ENCODE data around the gene CCER1. TPM values are rescaled to one million over a fixed set of nuclear protein-coding genes. Genes with fewer than 3 reads are reported as not detected.
A peak's percentile ranks its signal among the peaks of the same experiment; 100 is the strongest.

Gene CCER1
- polyA plus RNA-seq, 3 donors from 2014 or later: not detected

- Mint-ChIP-seq H3K27ac (no peak overlapping the region), H3K9me3 (no peaks in the 10 kb centered on the region), H3K36me3 (no peaks in the 10 kb centered on the region), H3K4me1 (no peaks in the 10 kb centered on the region), H3K4me3 (no peak overlapping the region), H3K27me3 (ENCODE audit: low read depth in 3 of 3) (peaks cover 0 to under 1% (median 0%) of the 10 kb centered on the region in 3 donors)
- no peak for DNase-seq
These were observed 24.0 kb upstream of the CCER1 start for GRCh38 chr12:90979019-90979418.

GRCh38 chr12:90978117-90978770, 23.3 kb upstream of the CCER1 start:
- DNase-seq: no peak
- H3K9me3 Mint-ChIP-seq: no peaks in the 10 kb centered on the region
- no peak overlapping the region for H3K4me3 Mint-ChIP-seq
- H3K36me3 Mint-ChIP-seq: no peaks in the 10 kb centered on the region
- H3K27ac Mint-ChIP-seq: no peak overlapping the region
- no peaks in the 10 kb centered on the region for H3K4me1 Mint-ChIP-seq
- no peaks in the 10 kb centered on the region for H3K27me3 Mint-ChIP-seq (ENCODE audit: low read depth in 3 of 3)

GRCh38 chr12:90977224-90977623, 22.2 kb upstream of the CCER1 start:
- Mint-ChIP-seq H3K27me3 (ENCODE audit: low read depth in 3 of 3) (no peaks in the 10 kb centered on the region), H3K4me1 (no peaks in the 10 kb centered on the region), H3K9me3 (no peaks in the 10 kb centered on the region), H3K4me3 (no peak overlapping the region), H3K36me3 (no peaks in the 10 kb centered on the region), H3K27ac (no peak overlapping the region)
- no peak for DNase-seq

- Mint-ChIP-seq H3K4me1 (no peaks in the 10 kb centered on the region), H3K4me3 (no peak overlapping the region), H3K27me3 (ENCODE audit: low read depth in 3 of 3) (peaks cover 0 to 6% (median 2%) of the 10 kb centered on the region in 3 donors), H3K27ac (no peak overlapping the region), H3K9me3 (no peaks in the 10 kb centered on the region), H3K36me3 (no peaks in the 10 kb centered on the region)
- DNase-seq: no peak
These were observed 19.3 kb upstream of the CCER1 start for GRCh38 chr12:90974286-90974685.

GRCh38 chr12:90972226-90972625, 17.2 kb upstream of the CCER1 start:
- DNase-seq: no peak
- H3K36me3 Mint-ChIP-seq: no peaks in the 10 kb centered on the region
- H3K27me3 Mint-ChIP-seq (ENCODE audit: low read depth in 3 of 3): peaks cover 0 to 8% (median 2%) of the 10 kb centered on the region in 3 donors
- H3K27ac Mint-ChIP-seq: no peak overlapping the region
- no peaks in the 10 kb centered on the region for H3K9me3 Mint-ChIP-seq
- H3K4me1 Mint-ChIP-seq: no peaks in the 10 kb centered on the region
- no peak overlapping the region for H3K4me3 Mint-ChIP-seq

- Mint-ChIP-seq H3K4me3 (no peak overlapping the region), H3K27me3 (ENCODE audit: low read depth in 3 of 3) (peaks cover 0 to 8% (median 2%) of the 10 kb centered on the region in 3 donors), H3K36me3 (no peaks in the 10 kb centered on the region), H3K9me3 (no peaks in the 10 kb centered on the region), H3K27ac (no peak overlapping the region), H3K4me1 (no peaks in the 10 kb centered on the region)
- no peak for DNase-seq
These were observed 15.9 kb upstream of the CCER1 start for GRCh38 chr12:90970911-90971310.

GRCh38 chr12:90970471-90970870, 15.5 kb upstream of the CCER1 start:
- DNase-seq: no peak
- H3K27me3 Mint-ChIP-seq (ENCODE audit: low read depth in 3 of 3): peaks cover 0 to 8% (median 2%) of the 10 kb centered on the region in 3 donors
- no peaks in the 10 kb centered on the region for H3K4me1 Mint-ChIP-seq
- no peaks in the 10 kb centered on the region for H3K9me3 Mint-ChIP-seq
- no peaks in the 10 kb centered on the region for H3K36me3 Mint-ChIP-seq
- no peak overlapping the region for H3K27ac Mint-ChIP-seq
- H3K4me3 Mint-ChIP-seq: no peak overlapping the region

- peaks cover 0 to 8% (median 2%) of the 10 kb centered on the region in 3 donors for H3K27me3 Mint-ChIP-seq (ENCODE audit: low read depth in 3 of 3)
- H3K9me3 Mint-ChIP-seq: no peaks in the 10 kb centered on the region
- no peaks in the 10 kb centered on the region for H3K36me3 Mint-ChIP-seq
- no peak for DNase-seq
- no peak overlapping the region for H3K4me3 Mint-ChIP-seq
- no peak overlapping the region for H3K27ac Mint-ChIP-seq
- H3K4me1 Mint-ChIP-seq: no peaks in the 10 kb centered on the region
These were observed 14.9 kb upstream of the CCER1 start for GRCh38 chr12:90969851-90970250.

- H3K9me3 Mint-ChIP-seq: no peaks in the 10 kb centered on the region
- no peak overlapping the region for H3K27ac Mint-ChIP-seq
- H3K36me3 Mint-ChIP-seq: no peaks in the 10 kb centered on the region
- no peaks in the 10 kb centered on the region for H3K4me1 Mint-ChIP-seq
- no peak overlapping the region for H3K4me3 Mint-ChIP-seq
- no peak for DNase-seq
- peaks cover 0 to 8% (median 5%) of the 10 kb centered on the region in 3 donors for H3K27me3 Mint-ChIP-seq (ENCODE audit: low read depth in 3 of 3)
These were observed 14.4 kb upstream of the CCER1 start for GRCh38 chr12:90969346-90969745.

- Mint-ChIP-seq H3K4me1 (no peaks in the 10 kb centered on the region), H3K9me3 (no peaks in the 10 kb centered on the region), H3K27ac (no peak overlapping the region), H3K27me3 (ENCODE audit: low read depth in 3 of 3) (peaks cover 0 to 8% (median 5%) of the 10 kb centered on the region in 3 donors), H3K4me3 (no peak overlapping the region), H3K36me3 (no peaks in the 10 kb centered on the region)
- DNase-seq: no peak
These were observed 10.2 kb upstream of the CCER1 start for GRCh38 chr12:90965204-90965603.

- Mint-ChIP-seq H3K4me3 (no peak overlapping the region), H3K4me1 (no peaks in the 10 kb centered on the region), H3K27ac (no peak overlapping the region), H3K9me3 (no peaks in the 10 kb centered on the region), H3K36me3 (no peaks in the 10 kb centered on the region), H3K27me3 (ENCODE audit: low read depth in 3 of 3) (peaks cover 0 to 4% (median 3%) of the 10 kb centered on the region in 3 donors)
- DNase-seq: no peak
These were observed 9.6 kb upstream of the CCER1 start for GRCh38 chr12:90964616-90965015.

- Mint-ChIP-seq H3K27ac (no peak overlapping the region), H3K4me3 (no peak overlapping the region), H3K36me3 (no peaks in the 10 kb centered on the region), H3K27me3 (ENCODE audit: low read depth in 3 of 3) (peaks cover 0 to 3% (median 2%) of the 10 kb centered on the region in 3 donors), H3K9me3 (no peaks in the 10 kb centered on the region), H3K4me1 (no peaks in the 10 kb centered on the region)
- no peak for DNase-seq
These were observed 9.0 kb upstream of the CCER1 start for GRCh38 chr12:90963946-90964345.

- no peaks in the 10 kb centered on the region for H3K9me3 Mint-ChIP-seq
- no peak overlapping the region for H3K27ac Mint-ChIP-seq
- no peak for DNase-seq
- H3K4me1 Mint-ChIP-seq: no peaks in the 10 kb centered on the region
- H3K4me3 Mint-ChIP-seq: no peak overlapping the region
- peaks cover 0 to 3% (median 0%) of the 10 kb centered on the region in 3 donors for H3K27me3 Mint-ChIP-seq (ENCODE audit: low read depth in 3 of 3)
- no peaks in the 10 kb centered on the region for H3K36me3 Mint-ChIP-seq
These were observed 6.2 kb upstream of the CCER1 start for GRCh38 chr12:90961154-90961553.

- H3K27ac Mint-ChIP-seq: no peak overlapping the region
- H3K9me3 Mint-ChIP-seq: no peaks in the 10 kb centered on the region
- peak in 2 of 3 donors; percentile 19 to 23 for DNase-seq
- no peaks in the 10 kb centered on the region for H3K4me1 Mint-ChIP-seq
- no peaks in the 10 kb centered on the region for H3K36me3 Mint-ChIP-seq
- H3K4me3 Mint-ChIP-seq: no peak overlapping the region
- peaks cover 0 to 3% (median 1%) of the 10 kb centered on the region in 3 donors for H3K27me3 Mint-ChIP-seq (ENCODE audit: low read depth in 3 of 3)
These were observed 4.7 kb upstream of the CCER1 start for GRCh38 chr12:90959538-90960139.

- Mint-ChIP-seq H3K36me3 (no peaks in the 10 kb centered on the region), H3K27ac (no peak overlapping the region), H3K27me3 (ENCODE audit: low read depth in 3 of 3) (peaks cover 0 to 1% (median 0%) of the 10 kb centered on the region in 3 donors), H3K4me1 (no peaks in the 10 kb centered on the region), H3K9me3 (no peaks in the 10 kb centered on the region), H3K4me3 (no peak overlapping the region)
- no peak for DNase-seq
These were observed 4.1 kb upstream of the CCER1 start for GRCh38 chr12:90959032-90959431.
